ENCODE data around the gene ME3. TPM values are rescaled to one million over a fixed set of nuclear protein-coding genes. Genes with fewer than 3 reads are reported as not detected.
A peak's percentile ranks its signal among the peaks of the same experiment; 100 is the strongest.

The ME3 gene
- total RNA-seq, 4 donors from 2014 or later: 11.0 to 47.8 (median 44.1) TPM

DNA sequence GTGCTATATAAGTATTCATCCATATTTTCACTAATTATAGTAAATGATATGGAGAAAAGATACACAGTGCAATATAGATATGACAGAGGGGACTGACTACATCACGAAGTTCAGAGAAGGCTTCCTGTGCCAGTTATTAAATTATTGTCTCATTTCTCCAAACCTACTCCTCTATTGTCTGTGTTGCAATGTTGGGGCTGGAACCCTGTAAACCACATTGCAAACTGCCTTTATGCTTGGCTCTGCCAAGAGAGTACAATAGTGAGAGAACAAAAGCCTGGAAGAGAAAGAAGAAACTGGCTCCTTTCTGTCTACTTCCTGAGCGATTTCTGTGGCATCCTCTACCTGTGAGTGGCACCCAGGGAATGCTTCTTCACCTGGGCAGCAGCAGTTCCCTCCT is 46.4 kb downstream of the ME3 start:
- H3K27me3 ChIP-seq: no peaks in the 10 kb centered on the region
- no peak overlapping the region for H3K4me3 ChIP-seq
- no peaks in the 10 kb centered on the region for H3K9me3 ChIP-seq
- no peaks in the 10 kb centered on the region for H3K36me3 ChIP-seq
- TF ChIP-seq POLR2A (IDR thresholded peaks at IDR 0.05) (no peak), EP300 (IDR thresholded peaks at IDR 0.05) (no peak), CTCF (IDR thresholded peaks at IDR 0.05) (no peak), POLR2AphosphoS5 (IDR thresholded peaks at IDR 0.05) (no peak)
- 79 to 100% methylated on average over 2 of the region's 2 CpGs for WGBS, 2 donors (ENCODE audit: low coverage in 1 of 2)
- peaks cover 6 to 100% (median 32%) of the 10 kb centered on the region in 3 donors for H3K4me1 ChIP-seq
- no peak for ATAC-seq
- H3K27ac ChIP-seq: peak overlapping the region in 2 of 4 donors; percentile 40 to 76

- H3K4me3 ChIP-seq: no peak overlapping the region
- ATAC-seq: no peak
- peak overlapping the region in 2 of 4 donors; percentile 25 to 40 for H3K27ac ChIP-seq
- no peaks in the 10 kb centered on the region for H3K27me3 ChIP-seq
- peaks cover 6 to 100% (median 36%) of the 10 kb centered on the region in 3 donors for H3K4me1 ChIP-seq
- H3K9me3 ChIP-seq: no peaks in the 10 kb centered on the region
- H3K36me3 ChIP-seq: no peaks in the 10 kb centered on the region
- WGBS, 2 donors (ENCODE audit: low coverage in 1 of 2): 50 to 54% methylated on average over 2 of the region's 2 CpGs
- TF ChIP-seq POLR2A (IDR thresholded peaks at IDR 0.05): no peak
- TF ChIP-seq CTCF (IDR thresholded peaks at IDR 0.05): no peak
- no peak for TF ChIP-seq EP300 (IDR thresholded peaks at IDR 0.05)
- TF ChIP-seq POLR2AphosphoS5 (IDR thresholded peaks at IDR 0.05): no peak
These were observed 46.9 kb downstream of the ME3 start for GRCh38 chr11:86625544-86625943.

GRCh38 chr11:86624366-86624765 is 48.0 kb downstream of the ME3 start:
- Histone ChIP-seq H3K27me3 (no peaks in the 10 kb centered on the region), H3K4me1 (peaks cover 6 to 96% (median 36%) of the 10 kb centered on the region in 3 donors), H3K36me3 (no peaks in the 10 kb centered on the region), H3K27ac (peak overlapping the region in 2 of 4 donors; percentile 40 to 77), H3K4me3 (no peak overlapping the region), H3K9me3 (no peaks in the 10 kb centered on the region)
- ATAC-seq: no peak
- 53 to 59% methylated on average over 3 of the region's 3 CpGs for WGBS, 2 donors (ENCODE audit: low coverage in 1 of 2)
- TF ChIP-seq POLR2A (IDR thresholded peaks at IDR 0.05) (no peak), POLR2AphosphoS5 (IDR thresholded peaks at IDR 0.05) (no peak), EP300 (IDR thresholded peaks at IDR 0.05) (no peak), CTCF (IDR thresholded peaks at IDR 0.05) (no peak)

- Histone ChIP-seq H3K27me3 (no peaks in the 10 kb centered on the region), H3K4me3 (no peak overlapping the region), H3K9me3 (no peaks in the 10 kb centered on the region), H3K36me3 (no peaks in the 10 kb centered on the region), H3K4me1 (peaks cover 6 to 90% (median 31%) of the 10 kb centered on the region in 3 donors), H3K27ac (peak overlapping the region in 3 of 4 donors; percentile 10 to 77 (median 33))
- TF ChIP-seq POLR2AphosphoS5 (IDR thresholded peaks at IDR 0.05): no peak
- TF ChIP-seq CTCF (IDR thresholded peaks at IDR 0.05): no peak
- TF ChIP-seq POLR2A (IDR thresholded peaks at IDR 0.05): no peak
- TF ChIP-seq EP300 (IDR thresholded peaks at IDR 0.05): no peak
- 60 to 90% methylated on average over 4 of the region's 4 CpGs for WGBS, 2 donors (ENCODE audit: low coverage in 1 of 2)
- no peak for ATAC-seq
These were observed 48.7 kb downstream of the ME3 start for GRCh38 chr11:86623736-86624135.

DNA sequence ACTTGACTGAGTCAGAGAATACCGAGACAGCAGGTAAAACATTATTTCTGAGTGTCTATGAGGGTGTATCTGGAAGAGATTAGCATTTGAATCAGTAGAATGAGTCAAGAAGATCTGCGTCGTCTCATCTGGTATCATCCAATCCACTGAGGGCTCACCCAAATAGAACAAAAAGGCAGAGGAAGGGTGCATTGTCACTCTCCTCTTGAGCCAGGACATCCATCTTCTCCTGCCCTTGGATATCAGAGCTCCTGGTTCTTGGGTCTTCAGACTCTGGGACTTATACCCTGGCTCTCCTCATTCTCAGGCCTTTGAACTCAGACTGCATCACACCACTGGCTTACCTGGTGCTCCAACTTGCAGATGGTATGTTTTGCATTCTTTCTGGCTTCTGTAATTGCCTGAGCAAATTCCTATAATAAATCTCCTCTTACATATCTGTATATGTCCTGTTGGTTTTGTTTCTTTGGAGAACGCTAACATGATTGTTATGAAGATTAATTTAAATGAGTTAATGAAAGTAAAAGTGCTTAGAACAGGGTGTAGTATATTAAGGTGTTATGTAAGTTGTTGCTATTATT is 49.3 kb downstream of the ME3 start:
- H3K36me3 ChIP-seq: no peaks in the 10 kb centered on the region
- H3K9me3 ChIP-seq: no peaks in the 10 kb centered on the region
- no peak for TF ChIP-seq CTCF (IDR thresholded peaks at IDR 0.05)
- TF ChIP-seq EP300 (IDR thresholded peaks at IDR 0.05): no peak
- TF ChIP-seq POLR2A (IDR thresholded peaks at IDR 0.05): no peak
- TF ChIP-seq POLR2AphosphoS5 (IDR thresholded peaks at IDR 0.05): no peak
- peaks cover under 1 to 84% (median 26%) of the 10 kb centered on the region in 3 donors for H3K4me1 ChIP-seq
- WGBS, 2 donors (ENCODE audit: low coverage in 1 of 2): 62 to 71% methylated on average over 4 of the region's 4 CpGs
- H3K27me3 ChIP-seq: no peaks in the 10 kb centered on the region
- H3K27ac ChIP-seq: peak overlapping the region in 3 of 4 donors; percentile 10 to 77 (median 48)
- no peak overlapping the region for H3K4me3 ChIP-seq
- no peak for ATAC-seq

Measured in gastroesophageal sphincter (tissue), 4 donors.